Stimulated activated effector memory CD8-positive, alpha-beta T cell treated with anti-CD3 and anti-CD28 coated beads, Interleukin-12 subunit alpha, Interleukin-12 subunit beta, amount 100 ng/mL, for 72 hours (primary cell): ENCODE measurements around the gene MAN2B2.
A peak's percentile ranks its signal among the peaks of the same experiment; 100 is the strongest.
"Not testable (repeated sequence)": the region's sequence is repeated elsewhere in the genome, so short reads cannot be mapped to it uniquely, and the experiment has no call there.

Experiments
- ATAC-seq: fragments of 150-1000 bp; cut with Tn5 transposase; 2 replicates; pipeline ENCODE4 v1.10.0; 2021
- DNase-seq, 2 donors: peaks; one replicate each; pipeline ENCODE4 v3.0.0; 2021 to 2022; ENCODE audit warnings: low spot score in 2 of 2
- H3K27ac Mint-ChIP-seq: one replicate; pipeline ENCODE4 v1.8.0; 2022; ENCODE audit warnings: mild to moderate bottlenecking, mixed read lengths
- H3K36me3 Mint-ChIP-seq: one replicate; pipeline ENCODE4 v1.8.0; 2022; ENCODE audit warnings: mild to moderate bottlenecking, mixed read lengths
- H3K4me1 Mint-ChIP-seq: one replicate; pipeline ENCODE4 v1.8.0; 2022; ENCODE audit warnings: mixed read lengths
- H3K4me3 Mint-ChIP-seq: one replicate; pipeline ENCODE4 v1.8.0; 2022; ENCODE audit warnings: mild to moderate bottlenecking, mixed read lengths
- H3K9me3 Mint-ChIP-seq: one replicate; pipeline ENCODE4 v1.8.0; 2022; ENCODE audit warnings: mixed read lengths

Gene MAN2B2

DNA sequence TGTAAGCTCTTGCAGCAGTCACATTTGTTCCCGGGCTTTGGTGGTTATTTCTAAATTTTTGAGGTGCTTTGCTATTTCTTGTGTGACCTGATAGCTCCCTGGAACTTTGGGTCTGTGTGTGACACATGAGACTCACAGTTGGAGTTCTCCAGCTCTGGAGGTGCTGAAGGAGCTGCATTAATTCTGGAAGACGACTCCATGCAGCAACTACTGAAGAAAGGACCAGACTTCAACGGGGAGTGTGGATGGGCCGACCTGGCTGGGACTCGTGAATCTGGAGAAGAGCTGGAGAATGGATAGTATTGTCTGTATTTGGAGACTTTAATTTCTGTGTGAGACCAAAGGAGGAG lies 67.0 kb downstream of the MAN2B2 start:
- Mint-ChIP-seq H3K4me3 (peak overlapping the region; percentile 100), H3K27ac (peak overlapping the region; percentile 100), H3K4me1 (peaks cover 46% of the 10 kb centered on the region), H3K9me3 (no peaks in the 10 kb centered on the region), H3K36me3 (peaks cover 49% of the 10 kb centered on the region)
- DNase-seq (no peak), ATAC-seq (no peak)

- ATAC-seq = no peak
- Mint-ChIP-seq H3K4me3 (peak overlapping the region; percentile 100), H3K9me3 (no peaks in the 10 kb centered on the region), H3K4me1 (peaks cover 46% of the 10 kb centered on the region), H3K36me3 (peaks cover 49% of the 10 kb centered on the region), H3K27ac (peak overlapping the region; percentile 100)
- no peak for DNase-seq
Measured at GRCh38 chr4:6643141-6643847, 68.3 kb downstream of the MAN2B2 start.

DNA sequence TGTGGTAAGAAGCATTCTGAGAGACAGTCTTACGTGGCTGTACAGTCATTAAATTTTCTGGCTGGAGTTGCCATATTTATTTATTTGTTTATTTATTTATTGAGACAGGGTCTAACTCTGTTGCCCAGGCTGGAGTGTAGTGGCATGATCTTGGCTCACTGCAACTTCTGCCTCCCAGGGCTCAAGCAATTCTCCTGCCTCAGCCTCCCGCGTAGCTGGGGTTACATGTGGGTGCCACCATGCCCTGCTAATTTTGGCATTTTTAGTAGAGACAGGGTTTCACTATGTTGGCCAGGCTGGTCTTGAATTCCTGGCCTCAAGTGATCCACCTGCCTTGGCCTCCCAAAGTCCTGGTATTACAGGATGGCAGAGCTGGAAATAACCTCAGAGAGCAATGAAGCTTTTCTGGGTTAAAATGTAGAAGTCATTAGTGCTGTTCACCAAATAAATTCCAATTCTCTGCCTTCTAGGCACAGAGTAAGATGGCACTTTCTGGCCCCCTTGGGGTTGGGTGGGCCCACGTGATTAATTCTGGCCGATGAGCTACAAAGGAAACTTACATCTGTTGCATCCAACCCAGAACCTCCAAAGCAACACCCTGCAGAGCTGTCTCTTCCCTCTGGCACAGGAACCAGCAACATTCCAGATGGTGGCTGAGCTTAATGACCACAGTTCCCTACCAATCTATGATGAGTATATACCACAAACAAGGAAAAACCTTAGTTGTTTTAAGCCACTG lies 70.0 kb downstream of the MAN2B2 start:
- Mint-ChIP-seq H3K4me1 (peaks cover 46% of the 10 kb centered on the region), H3K36me3 (peaks cover 47% of the 10 kb centered on the region), H3K9me3 (no peaks in the 10 kb centered on the region), H3K27ac (peak overlapping the region; percentile 38), H3K4me3 (no peak overlapping the region)
- no peak for DNase-seq
- ATAC-seq = no peak

DNA sequence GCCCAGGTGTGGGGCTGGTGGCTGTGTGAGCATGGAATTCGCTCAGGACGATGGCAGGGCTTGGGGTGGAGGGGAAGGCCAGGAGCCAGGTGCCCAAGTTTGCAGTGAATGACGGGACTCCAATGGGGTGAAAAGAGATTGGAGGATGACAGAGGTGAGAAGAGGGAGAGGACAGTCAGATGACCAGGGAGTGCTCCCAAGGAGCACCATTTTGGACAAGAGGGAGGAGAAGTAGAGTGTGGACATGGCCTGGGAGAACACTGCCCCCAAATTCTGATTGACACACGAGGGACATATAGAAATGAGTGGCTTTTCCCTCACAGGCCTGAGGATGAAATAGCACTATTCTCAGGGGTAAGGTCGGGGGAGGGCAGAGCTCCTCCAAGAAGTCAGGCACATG lies 72.2 kb downstream of the MAN2B2 start:
- Mint-ChIP-seq H3K4me3 (no peak overlapping the region), H3K27ac (peak overlapping the region; percentile 51), H3K36me3 (peaks cover 25% of the 10 kb centered on the region), H3K4me1 (peaks cover 24% of the 10 kb centered on the region), H3K9me3 (no peaks in the 10 kb centered on the region)
- no peak for DNase-seq
- ATAC-seq = no peak

DNA sequence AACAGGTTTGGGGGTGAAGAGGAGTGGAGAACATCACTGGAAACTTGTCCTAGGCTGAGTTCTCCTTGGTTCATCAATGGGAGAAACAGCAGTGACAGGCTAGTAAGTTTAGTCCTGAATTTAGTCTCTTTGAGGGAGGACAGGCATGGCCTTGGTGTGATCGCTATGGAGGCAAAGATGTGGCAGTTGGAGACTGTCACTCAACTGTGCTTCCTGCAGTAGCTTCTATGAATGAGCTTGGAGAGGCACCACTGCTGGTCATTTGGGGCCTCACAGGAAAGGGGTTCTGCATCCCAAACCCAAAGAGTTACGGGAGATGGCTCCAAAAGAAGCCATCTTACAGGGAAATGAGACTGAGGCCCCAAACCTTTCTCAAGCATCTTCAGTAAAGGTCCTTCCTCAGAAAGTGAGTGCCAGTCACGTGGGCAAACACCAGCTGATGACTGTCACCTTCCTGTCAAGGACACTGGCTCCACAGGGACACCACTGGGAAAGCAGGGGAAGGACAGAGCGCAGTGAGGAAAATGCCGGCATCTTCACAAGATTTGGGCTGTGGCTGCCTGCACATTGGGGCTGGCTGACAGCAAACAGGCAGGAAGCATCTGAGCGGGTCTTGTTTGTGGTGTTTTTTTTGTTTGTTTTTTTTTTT lies 72.7 kb downstream of the MAN2B2 start:
- Mint-ChIP-seq H3K27ac (peak overlapping the region; percentile 51), H3K9me3 (no peaks in the 10 kb centered on the region), H3K4me3 (no peak overlapping the region), H3K36me3 (peaks cover 20% of the 10 kb centered on the region), H3K4me1 (peaks cover 20% of the 10 kb centered on the region)
- DNase-seq = no peak
- no peak for ATAC-seq

DNA sequence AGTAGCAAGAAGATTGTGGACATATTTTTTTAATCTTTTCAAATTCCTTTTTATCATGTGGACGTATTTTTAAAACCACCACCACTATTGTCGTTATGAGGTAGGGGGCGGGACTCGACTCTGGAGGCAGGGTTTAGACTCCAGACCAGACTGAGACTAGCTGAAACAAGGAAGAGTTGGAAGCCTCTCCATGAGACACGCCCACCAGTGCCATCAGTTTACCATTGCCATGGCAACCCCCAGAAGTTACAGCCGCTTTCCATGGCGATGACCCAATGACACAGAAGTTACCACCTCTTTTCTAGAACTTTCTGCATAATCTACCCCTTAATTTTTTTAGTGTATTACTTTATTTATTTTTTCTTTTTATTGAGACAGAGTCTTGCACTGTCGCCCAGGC lies 74.2 kb downstream of the MAN2B2 start:
- Mint-ChIP-seq H3K36me3 (peaks cover 5% of the 10 kb centered on the region), H3K27ac (no peak overlapping the region), H3K4me1 (peaks cover 6% of the 10 kb centered on the region), H3K4me3 (no peak overlapping the region), H3K9me3 (no peaks in the 10 kb centered on the region)
- ATAC-seq = no peak
- DNase-seq = no peak

DNA sequence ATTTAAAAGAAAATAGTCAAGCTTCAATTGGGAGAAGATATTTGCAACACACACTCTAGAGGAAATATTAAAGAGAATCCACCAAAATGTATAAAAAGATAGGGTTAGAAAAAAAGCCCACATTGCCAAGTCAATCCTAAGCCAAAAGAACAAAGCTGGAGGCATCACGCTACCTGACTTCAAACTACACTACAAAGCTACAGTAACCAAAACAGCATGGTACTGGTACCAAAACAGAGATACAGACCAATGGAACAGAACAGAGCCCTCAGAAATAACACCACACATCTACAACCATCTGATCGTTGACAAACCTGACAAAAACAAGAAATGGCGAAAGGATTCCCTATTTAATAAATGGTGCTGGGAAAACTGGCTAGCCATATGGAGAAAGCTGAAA lies 79.2 kb downstream of the MAN2B2 start:
- H3K36me3 Mint-ChIP-seq, H3K27ac Mint-ChIP-seq, H3K4me1 Mint-ChIP-seq, H3K9me3 Mint-ChIP-seq, DNase-seq, H3K4me3 Mint-ChIP-seq, ATAC-seq: not testable (repeated sequence)

- H3K4me3 Mint-ChIP-seq, ATAC-seq, H3K9me3 Mint-ChIP-seq, H3K27ac Mint-ChIP-seq, H3K4me1 Mint-ChIP-seq, DNase-seq, H3K36me3 Mint-ChIP-seq: not testable (repeated sequence)
Measured at GRCh38 chr4:6655291-6655690, 80.3 kb downstream of the MAN2B2 start.

DNA sequence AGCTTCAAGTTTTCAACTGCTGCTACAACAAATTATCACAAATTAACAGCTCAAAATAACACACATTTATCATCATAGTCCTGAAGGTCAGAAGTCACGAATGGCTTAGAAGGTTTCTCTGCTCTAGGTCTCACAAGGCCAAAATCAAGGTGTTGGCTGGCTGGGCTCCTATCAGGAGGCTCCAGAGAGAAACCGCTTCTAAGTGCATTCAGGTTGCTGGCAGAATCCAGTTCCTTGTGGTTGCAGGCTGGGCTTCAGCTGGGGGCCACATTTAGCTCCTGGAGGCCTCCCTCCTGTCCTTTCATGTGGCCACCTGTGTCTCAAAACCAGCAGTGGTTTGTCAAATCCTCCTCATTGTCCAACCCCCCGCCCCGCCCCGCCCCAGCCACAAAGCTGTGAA lies 80.9 kb downstream of the MAN2B2 start:
- H3K4me1 Mint-ChIP-seq = no peaks in the 10 kb centered on the region
- no peaks in the 10 kb centered on the region for H3K36me3 Mint-ChIP-seq
- no peak overlapping the region for H3K4me3 Mint-ChIP-seq
- DNase-seq = no peak
- H3K27ac Mint-ChIP-seq = no peak overlapping the region
- no peak for ATAC-seq
- H3K9me3 Mint-ChIP-seq = no peaks in the 10 kb centered on the region

DNA sequence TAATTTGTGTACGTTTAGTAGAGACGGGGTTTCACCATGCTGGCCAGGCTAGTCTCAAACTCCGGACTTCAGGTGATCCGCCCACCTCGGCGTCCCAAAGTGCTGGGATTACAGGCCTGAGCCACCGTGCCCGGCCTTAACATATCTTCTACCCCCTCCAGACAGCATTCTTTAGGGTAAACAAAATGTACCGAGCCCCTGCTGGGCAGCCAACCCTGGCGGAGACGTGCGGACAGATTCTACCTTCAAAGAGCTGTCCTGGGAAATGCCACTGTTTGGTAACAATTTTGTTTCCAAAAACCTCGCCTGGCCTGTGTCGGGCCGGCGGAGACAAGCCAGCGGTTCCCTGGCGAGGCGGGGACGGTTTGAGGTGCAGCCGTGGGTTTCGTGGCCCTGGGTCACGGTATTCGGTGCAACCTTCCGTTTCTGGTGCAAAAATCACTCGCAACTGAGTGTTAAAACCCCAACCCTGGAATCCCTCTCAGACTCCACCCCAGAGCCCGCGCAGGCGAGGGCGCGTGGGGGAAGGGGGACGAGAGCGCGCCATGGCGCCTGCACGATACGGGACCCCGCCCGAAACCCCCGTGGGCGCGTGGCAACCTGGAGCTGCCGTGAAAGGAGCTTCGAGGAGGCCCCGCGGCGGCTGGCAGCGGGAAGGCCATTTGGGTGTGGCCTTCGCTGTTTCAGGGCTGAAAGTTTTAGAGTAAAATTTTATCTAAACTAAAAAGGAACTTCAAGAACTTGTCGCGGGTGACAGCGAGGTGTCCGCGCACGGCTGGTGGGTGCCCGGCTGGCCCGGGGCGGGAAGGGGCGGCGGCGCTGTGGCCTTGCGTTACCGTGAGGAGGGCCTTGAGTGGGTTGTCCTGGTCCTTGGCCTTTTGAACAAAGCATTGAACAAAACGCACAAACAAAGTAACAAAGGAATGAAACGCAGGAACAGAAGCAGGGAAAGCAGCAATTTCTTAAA lies 82.5 kb downstream of the MAN2B2 start:
- no peak for DNase-seq
- no peaks in the 10 kb centered on the region for H3K4me1 Mint-ChIP-seq
- no peaks in the 10 kb centered on the region for H3K9me3 Mint-ChIP-seq
- ATAC-seq = no peak
- H3K4me3 Mint-ChIP-seq = peak overlapping the region; percentile 64
- no peaks in the 10 kb centered on the region for H3K36me3 Mint-ChIP-seq
- no peak overlapping the region for H3K27ac Mint-ChIP-seq

- DNase-seq (no peak), ATAC-seq (no peak)
- no peaks in the 10 kb centered on the region for H3K36me3 Mint-ChIP-seq
- no peak overlapping the region for H3K27ac Mint-ChIP-seq
- H3K9me3 Mint-ChIP-seq = no peaks in the 10 kb centered on the region
- H3K4me3 Mint-ChIP-seq = peak overlapping the region; percentile 64
- no peaks in the 10 kb centered on the region for H3K4me1 Mint-ChIP-seq
Measured at GRCh38 chr4:6658209-6658595, 83.2 kb downstream of the MAN2B2 start.

DNA sequence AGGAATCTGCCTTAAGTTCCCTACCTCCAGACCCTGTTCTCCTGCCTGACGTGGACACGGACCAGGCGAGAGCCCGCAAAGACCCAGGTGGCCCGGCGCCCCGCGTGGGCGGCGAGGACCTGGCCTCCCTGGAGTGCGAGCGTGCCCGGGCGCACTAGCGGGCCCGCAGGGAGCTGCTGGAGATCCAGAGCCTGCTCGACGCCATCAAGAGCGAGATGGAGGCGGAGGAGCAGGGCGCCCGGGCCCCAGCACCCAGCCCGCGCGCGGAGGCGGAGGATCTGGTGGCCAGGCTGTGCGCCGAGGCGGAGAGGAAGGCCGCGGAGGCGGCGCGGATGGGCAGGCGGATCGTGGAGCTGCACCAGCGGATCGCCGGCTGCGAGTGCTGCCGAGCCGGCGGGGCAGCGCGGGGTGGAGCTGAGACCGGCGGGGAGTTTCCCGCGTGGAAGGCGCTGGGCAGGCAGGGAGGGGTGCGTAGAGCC lies 83.6 kb downstream of the MAN2B2 start:
- DNase-seq = peak; percentile 51 to 67
- Mint-ChIP-seq H3K4me3 (peak overlapping the region; percentile 64), H3K27ac (no peak overlapping the region), H3K4me1 (no peaks in the 10 kb centered on the region), H3K9me3 (no peaks in the 10 kb centered on the region), H3K36me3 (no peaks in the 10 kb centered on the region)
- ATAC-seq = peak; percentile 88

DNA sequence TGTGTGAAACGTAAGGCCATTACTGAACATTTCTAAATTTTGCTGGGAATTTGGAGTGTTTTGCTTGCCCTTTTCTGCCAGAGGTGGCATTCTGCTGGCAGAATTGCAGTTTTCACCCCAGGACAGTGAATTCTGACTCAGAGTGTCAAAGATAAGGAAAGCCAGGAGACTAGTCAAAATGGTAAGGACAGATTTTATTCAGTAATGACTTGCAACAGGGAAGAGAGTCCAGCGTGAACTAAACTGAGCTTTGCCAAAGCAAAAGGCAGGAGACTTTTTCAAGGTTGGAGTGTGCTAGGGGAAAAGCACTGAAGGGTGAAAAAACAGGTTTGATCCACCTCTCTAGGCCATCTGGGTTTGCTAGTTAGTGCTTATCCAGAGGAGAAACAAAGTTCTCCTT lies 84.9 kb downstream of the MAN2B2 start:
- Mint-ChIP-seq H3K9me3 (no peaks in the 10 kb centered on the region), H3K36me3 (no peaks in the 10 kb centered on the region), H3K27ac (no peak overlapping the region), H3K4me1 (no peaks in the 10 kb centered on the region), H3K4me3 (no peak overlapping the region)
- DNase-seq (no peak), ATAC-seq (no peak)

- H3K9me3 Mint-ChIP-seq = no peaks in the 10 kb centered on the region
- H3K27ac Mint-ChIP-seq = no peak overlapping the region
- ATAC-seq (no peak), DNase-seq (no peak)
- no peaks in the 10 kb centered on the region for H3K36me3 Mint-ChIP-seq
- no peaks in the 10 kb centered on the region for H3K4me1 Mint-ChIP-seq
- no peak overlapping the region for H3K4me3 Mint-ChIP-seq
Measured at GRCh38 chr4:6660430-6660829, 85.4 kb downstream of the MAN2B2 start.

- DNase-seq = no peak
Measured at GRCh38 chr4:6662591-6662990, 87.6 kb downstream of the MAN2B2 start.

More at GRCh38 chr4:6662591-6662990, 87.6 kb downstream of the MAN2B2 start:
- Mint-ChIP-seq H3K27ac (no peak overlapping the region), H3K4me1 (no peaks in the 10 kb centered on the region), H3K36me3 (no peaks in the 10 kb centered on the region), H3K9me3 (no peaks in the 10 kb centered on the region), H3K4me3 (no peak overlapping the region)
- ATAC-seq = no peak
